GM12878 (cell line): ENCODE measurements around the gene CDK2. TPM values are rescaled to one million over a fixed set of nuclear protein-coding genes. Genes with fewer than 3 reads are reported as not detected.

Source experiments
- ATAC-seq: fragments of 200-7000 bp; cut with Tn5 transposase; 3 replicates; pipeline ENCODE4 v1.9.1; 2020; ENCODE audit warnings: mild to moderate bottlenecking, moderate library complexity
- BruUV-seq: library from RNA; stranded (reverse); fragments of 400-500 nt; replicated peaks from 2 replicates; lab custom pipeline; 2021; lab: Mats Ljungman, UMichigan
- CTCF ChIA-PET: fragments of 300-600 bp; sonication (Branson Sonifier 250); formaldehyde crosslinking; extraction: SDS; loops from one replicate; lab custom pipeline; 2021; ENCODE audit warnings: inconsistent platforms; lab: Yijun Ruan, JAX
- POLR2A ChIA-PET: fragments of 350-600 bp; formaldehyde crosslinking; extraction: SDS; loops from one replicate; lab custom pipeline; 2021; ENCODE audit warnings: inconsistent platforms; lab: Charles Lee
- RAD21 ChIA-PET: fragments of 300-600 bp; sonication (Branson Sonifier 250); formaldehyde crosslinking; loops from one replicate; lab custom pipeline; 2023; ENCODE audit warnings: antibody characterized with exemption; ENCODE audit not compliant: unreplicated experiment; lab: Charles Lee
- SMC1A ChIA-PET: fragments of 300-600 bp; sonication (Branson Sonifier 250); formaldehyde crosslinking; loops from one replicate; lab custom pipeline; 2023; ENCODE audit not compliant: unreplicated experiment, uncharacterized antibody; lab: Charles Lee
- DNase-seq: peaks from one replicate; pipeline ENCODE4 v3.0.0-alpha.2; 2011; ENCODE audit warnings: low read depth, low spot score
- FAIRE-seq: peaks from 3 replicates; lab custom pipeline; 2011; peaks lifted over from hg19 to GRCh38; lab: Jason Lieb, UNC
- H2AFZ ChIP-seq: 2 replicates; pipeline ENCODE4 v1.6.0; 2011; ENCODE audit warnings: low read depth, low read length, control low read depth; ENCODE audit not compliant: control insufficient read depth
- H3K27ac ChIP-seq: 2 replicates; pipeline ENCODE4 v1.5.1; 2011; ENCODE audit warnings: control low read depth; ENCODE audit not compliant: control insufficient read depth, insufficient read depth
- H3K27me3 ChIP-seq, 2 experiments: replicated peaks in 1 of 2; 2 replicates each; pipeline versions ENCODE4 v1.6.0 to v1.6.1; 2011; ENCODE audit warnings: low read length in 1 of 2; ENCODE audit not compliant: control insufficient read depth in 2 of 2, insufficient read depth in 2 of 2
- H3K36me3 ChIP-seq, 2 experiments: 2 replicates each; pipeline ENCODE4 v1.5.1; 2011; ENCODE audit warnings: low read length in 1 of 2; ENCODE audit not compliant: control insufficient read depth in 2 of 2, insufficient read depth in 2 of 2
- H3K4me1 ChIP-seq: 2 replicates; pipeline ENCODE4 v1.6.1; 2011; ENCODE audit warnings: mild to moderate bottlenecking, low read length, moderate library complexity, mixed read lengths; ENCODE audit not compliant: control insufficient read depth, insufficient read depth
- H3K4me2 ChIP-seq: 2 replicates; pipeline ENCODE4 v1.6.0; 2011; ENCODE audit warnings: control low read depth; ENCODE audit not compliant: control insufficient read depth, insufficient read depth
- H3K4me3 ChIP-seq: fragments of 200-600 bp; sonication (generic); 2 replicates; pipeline ENCODE4 v1.5.1; 2016
- H3K79me2 ChIP-seq: 2 replicates; pipeline ENCODE4 v1.6.0; 2011; ENCODE audit warnings: low read length; ENCODE audit not compliant: control insufficient read depth, insufficient read depth
- H3K9ac ChIP-seq: 2 replicates; pipeline ENCODE4 v1.8.0; 2011; ENCODE audit warnings: low read length, control low read depth, mixed read lengths; ENCODE audit not compliant: control insufficient read depth, insufficient read depth
- H3K9me3 ChIP-seq: replicated peaks from 3 replicates; pipeline ENCODE4 v1.5.1; 2011; ENCODE audit warnings: mild to moderate bottlenecking, low read length; ENCODE audit not compliant: control insufficient read depth, insufficient read depth
- H4K20me1 ChIP-seq: 2 replicates; pipeline ENCODE4 v1.6.0; 2011; ENCODE audit not compliant: control insufficient read depth, insufficient read depth
- BRCA1 ChIP-seq: IDR thresholded peaks from 2 replicates; pipeline ENCODE4 v1.6.1; 2011; ENCODE audit warnings: low read depth, low read length, improper control_type of control experiment
- FOS ChIP-seq: IDR thresholded peaks from 3 replicates; pipeline ENCODE4 v1.6.1; 2011; ENCODE audit warnings: borderline replicate concordance; ENCODE audit not compliant: insufficient read length; ENCODE audit errors: extremely low read depth
- MEF2A ChIP-seq: IDR thresholded peaks from 2 replicates; pipeline ENCODE4 v1.6.1; 2011; ENCODE audit warnings: low read depth, mild to moderate bottlenecking, low read length, moderate library complexity; ENCODE audit not compliant: insufficient read depth
- MYB ChIP-seq: fragments of 150-350 bp; IDR thresholded peaks from 2 replicates; pipeline ENCODE4 v1.6.1; 2014; ENCODE audit warnings: mild to moderate bottlenecking, low read depth, low read length, borderline replicate concordance
- MYC ChIP-seq: IDR thresholded peaks from 2 replicates; pipeline ENCODE4 v1.6.1; 2011; ENCODE audit warnings: mild to moderate bottlenecking, low read length, moderate library complexity, inconsistent platforms; ENCODE audit not compliant: insufficient read depth, insufficient replicate concordance, insufficient read length, severe bottlenecking
- NRF1 ChIP-seq: conservative IDR thresholded peaks from 2 replicates; pipeline ENCODE4 v1.6.1; 2011; ENCODE audit warnings: mild to moderate bottlenecking, low read depth, low read length, improper control_type of control experiment
- RB1 ChIP-seq: fragments of 450-650 bp; formaldehyde crosslinking; IDR thresholded peaks from 2 replicates; pipeline ENCODE4 v1.6.1; 2017; ENCODE audit warnings: mild to moderate bottlenecking, borderline replicate concordance
- SIX5 ChIP-seq: IDR thresholded peaks from 2 replicates; pipeline ENCODE4 v1.6.1; 2011; ENCODE audit warnings: mild to moderate bottlenecking, low read depth, low read length, moderate library complexity; ENCODE audit not compliant: severe bottlenecking
- STAT1 ChIP-seq: fragments of 450-650 bp; conservative IDR thresholded peaks from 2 replicates; pipeline ENCODE4 v1.6.1; 2014; ENCODE audit warnings: antibody characterized with exemption, mild to moderate bottlenecking
- ZNF207 ChIP-seq: fragments of 450-650 bp; IDR thresholded peaks from 2 replicates; pipeline ENCODE4 v1.6.1; 2014; ENCODE audit warnings: antibody characterized with exemption, mild to moderate bottlenecking, borderline replicate concordance
- ZNF622 ChIP-seq: fragments of 450-650 bp; IDR thresholded peaks from 2 replicates; pipeline ENCODE4 v1.6.1; 2017; ENCODE audit warnings: mild to moderate bottlenecking, inconsistent platforms
- ZSCAN29 ChIP-seq: fragments of 450-650 bp; IDR thresholded peaks from 2 replicates; pipeline ENCODE4 v1.6.1; 2017; ENCODE audit warnings: mild to moderate bottlenecking, moderate library complexity
- ZZZ3 ChIP-seq: IDR thresholded peaks from 2 replicates; pipeline ENCODE4 v1.6.1; 2011; ENCODE audit warnings: low read depth; ENCODE audit not compliant: control insufficient read depth, insufficient read length
- WGBS: methylation state at CpG from one replicate; pipeline ENCODE4 v1.1.6; 2016; ENCODE audit warnings: low lambda C conversion rate; ENCODE audit not compliant: insufficient replicate concordance, insufficient coverage; ENCODE audit errors: missing lambda C conversion rate; 5-methylcytosine and 5-hydroxymethylcytosine counted together
- in situ Hi-C: fragments of 300-500 bp; cut with MboI; formaldehyde crosslinking; loops from 9 replicates; pipeline ENCODE4 v1.14.3; 2018; ENCODE audit warnings: mixed read lengths
- intact Hi-C: fragments of 100-400 bp; cut with micrococcal nuclease; formaldehyde crosslinking; loops from one replicate; pipeline ENCODE4 v1.14.2; 2022; ENCODE audit not compliant: unreplicated experiment
- polyA plus RNA-seq, 11 experiments: library from polyadenylated mRNA; depleted of rRNA in 4 of 11; unstranded in 6 of 11; stranded (reverse) in 5 of 11; fragments of >200 nt; fragmentation: Nextera tagmentation in 4 of 11; fragmentation: Illumina TruSeq in 1 of 11; extraction: Ambion mirVana in 4 of 11; extraction: Trizol in 1 of 11; gene quantifications; 1 replicate in 1 of 11; 2 replicates in 10 of 11; pipeline versions ENCODE4 v1.2.1 to v1.2.3, GENCODE V29; 2011 to 2016; ENCODE audit warnings: inconsistent platforms in 2 of 11, missing spikeins in 2 of 11, low read depth in 1 of 11
- total RNA-seq, 4 experiments: library from RNA; depleted of rRNA in 3 of 4; stranded (reverse); fragments of >200 nt in 3 of 4; fragmentation: Illumina TruSeq in 1 of 4; extraction: Trizol in 1 of 4; gene quantifications; 2 replicates each; pipeline versions ENCODE4 v1.2.1 to v1.2.3, GENCODE V29; 2013 to 2021

The CDK2 gene
- total and polyA plus RNA-seq, 10 of the 15 experiments (the other 5 are each of a cell fraction or from before 2014, with no cell fraction given) = 13.1 to 138 (median 82.2) TPM

DNA sequence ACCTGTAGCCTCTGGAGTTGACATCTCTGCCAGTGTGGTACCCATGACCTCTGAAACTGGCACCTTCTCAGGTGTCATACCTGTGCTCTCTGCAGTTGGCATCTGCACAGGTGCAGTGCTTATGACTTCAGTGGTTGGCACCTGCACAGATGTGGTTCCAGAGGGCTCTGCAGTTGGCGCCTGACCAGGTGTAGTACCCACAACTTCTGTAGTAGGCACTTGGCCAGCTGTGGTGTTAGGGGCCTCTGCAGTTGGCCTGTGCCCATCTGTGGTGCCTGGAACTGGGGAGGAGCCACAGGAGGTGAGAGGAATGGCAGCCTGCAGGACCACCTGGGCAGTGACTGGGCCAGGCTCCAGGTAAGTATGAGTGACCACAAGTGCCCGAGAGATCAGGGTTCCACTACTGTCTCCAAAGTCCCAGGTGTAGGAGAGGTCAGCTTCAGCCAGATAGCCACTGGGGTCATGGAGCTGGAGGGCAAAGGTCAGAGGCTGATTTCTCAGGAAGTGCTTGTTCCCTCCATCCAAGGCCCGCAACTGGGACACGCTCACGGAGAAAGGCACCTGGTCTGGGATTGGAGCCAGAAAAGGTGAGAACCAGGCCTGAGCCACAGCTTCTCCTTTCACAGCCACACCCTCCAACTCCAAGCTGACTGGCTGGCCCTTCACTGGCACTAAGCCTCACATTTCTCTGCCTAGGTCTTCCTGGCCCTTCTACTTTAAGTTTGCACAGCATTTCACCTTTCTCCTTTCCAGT is 9.3 kb upstream of the CDK2 start:
- ATAC-seq (no peak), FAIRE-seq (no peak), DNase-seq (no peak)
- H3K27ac ChIP-seq = no peak overlapping the region
- no peak overlapping the region for H3K4me2 ChIP-seq
- H2AFZ ChIP-seq = no peak overlapping the region
- no peak overlapping the region for H3K4me3 ChIP-seq
- H3K4me1 ChIP-seq = no peaks in the 10 kb centered on the region
- H3K9ac ChIP-seq = no peak overlapping the region
- H3K27me3 ChIP-seq = no peaks in the 10 kb centered on the region
- WGBS = 76% methylated on average over 5 of the region's 5 CpGs
- ChIA-PET POLR2A (interaction anchor here (0.6 to 0.7 kb wide), 2 partner anchors 14 to 42 kb away, joined by 3 to 4 read pairs; no protein-coding TSS in a partner anchor), CTCF (interaction anchor here (0.6 to 1.3 kb wide), 5 partner anchors 17 to 639 kb away, joined by 3 to 4 read pairs (median 3); no protein-coding TSS in a partner anchor), SMC1A (interaction anchor here (1.0 to 1.2 kb wide), 3 partner anchors 11 to 72 kb away, joined by 3 read pairs; no protein-coding TSS in a partner anchor), RAD21 (interaction anchor here (0.8 to 0.9 kb wide), 3 partner anchors 17 to 30 kb away, joined by 3 to 5 read pairs (median 4); partner anchors contain the start of gene RAB5B)
- no peaks in the 10 kb centered on the region for H3K79me2 ChIP-seq
- peaks cover 3 to 5% of the 10 kb centered on the region in 2 experiments; a peak in 3 of 4 replicates for H3K36me3 ChIP-seq
- no peaks in the 10 kb centered on the region for H3K9me3 ChIP-seq
- TF ChIP-seq NRF1 (no peak), ZSCAN29 (no peak)
- in situ Hi-C loops (no loop called here), intact Hi-C loops (no loop called here)
- BruUV-seq = no TSS peak
- no peaks in the 10 kb centered on the region for H4K20me1 ChIP-seq

GRCh38 chr12:55963760-55964159 is 2.9 kb upstream of the CDK2 start:
- intact Hi-C loops = no loop called here
- ATAC-seq = no peak

More at GRCh38 chr12:55963760-55964159, 2.9 kb upstream of the CDK2 start:
- no peak overlapping the region for H3K27ac ChIP-seq
- no peak overlapping the region for H3K9ac ChIP-seq
- H3K4me3 ChIP-seq = no peak overlapping the region
- 73% methylated on average over 2 of the region's 2 CpGs for WGBS
- FAIRE-seq = no peak
- CTCF ChIA-PET = no interaction called here
- H3K27me3 ChIP-seq = no peaks in the 10 kb centered on the region
- in situ Hi-C loops = no loop called here
- no peaks in the 10 kb centered on the region for H3K36me3 ChIP-seq
- SMC1A ChIA-PET = no interaction called here
- RAD21 ChIA-PET = no interaction called here
- no peak for DNase-seq
- no peaks in the 10 kb centered on the region for H3K9me3 ChIP-seq
- BruUV-seq = no TSS peak
- no peak overlapping the region for H3K4me2 ChIP-seq
- no peaks in the 10 kb centered on the region for H4K20me1 ChIP-seq
- peaks cover 21% of the 10 kb centered on the region for H3K79me2 ChIP-seq
- H3K4me1 ChIP-seq = peaks cover 12% of the 10 kb centered on the region
- POLR2A ChIA-PET = no interaction called here
- TF ChIP-seq ZNF622 (no peak), ZZZ3 (no peak), SIX5 (no peak), BRCA1 (no peak), MYB (no peak), MEF2A (no peak), RB1 (no peak), STAT1 (no peak), FOS (no peak), MYC (no peak), ZNF207 (no peak)
- H2AFZ ChIP-seq = no peak overlapping the region
